HG03460 (cell line): Measurements from ENCODE around the gene IQCM.

Experiments
- ATAC-seq: cut with Tn5 transposase; IDR thresholded peaks from one replicate; pipeline ENCODE4 v1.9.1; 2021; ENCODE audit not compliant: unreplicated experiment

The IQCM gene, protein sequence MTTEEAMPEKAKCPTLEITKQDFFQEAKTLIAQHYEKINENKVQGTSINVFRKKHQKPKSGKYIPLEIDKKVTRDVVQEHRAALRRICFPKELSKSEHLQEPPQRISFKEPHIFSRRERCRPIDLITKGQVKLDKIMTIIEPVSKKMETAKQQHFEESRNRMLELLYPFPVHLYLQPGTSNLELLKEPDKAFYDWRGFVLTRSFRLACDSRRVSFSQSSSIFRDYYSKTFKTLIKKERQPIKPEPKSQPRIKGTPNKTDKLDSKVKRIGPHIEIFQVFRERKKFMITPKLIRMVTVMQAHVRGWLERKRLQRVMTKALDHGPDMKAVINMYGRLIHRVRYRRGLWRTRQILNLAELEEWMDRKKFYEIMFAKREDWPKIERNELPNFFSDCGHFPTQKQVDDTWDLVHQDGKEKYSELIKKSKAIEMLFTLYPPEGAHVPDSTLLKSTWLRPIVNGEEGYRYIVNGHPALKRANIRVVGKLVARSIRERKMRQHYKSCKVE

DNA sequence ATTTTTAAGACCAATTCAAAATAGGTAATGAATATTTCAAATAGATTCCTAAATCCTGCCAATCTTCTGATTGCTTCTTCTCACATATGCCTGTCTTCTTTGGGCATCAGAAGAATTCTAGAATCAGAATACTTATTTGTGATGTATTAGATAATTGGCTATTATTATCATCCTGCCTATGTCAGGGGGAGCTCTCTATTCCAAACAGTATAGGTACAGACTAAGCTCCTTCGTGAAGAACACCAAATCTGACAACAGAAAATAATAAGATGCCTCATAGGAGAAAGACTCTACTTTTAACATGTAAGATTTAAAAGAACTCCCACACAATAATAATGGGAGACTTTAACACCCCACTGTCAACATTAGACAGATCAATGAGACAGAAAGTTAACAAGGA lies at the start of gene IQCM:
TSS of gene IQCM (minus strand) at position 101 of the 400 bp plus-strand sequence. CDS start 73,152 bp downstream, outside the sequence.
- ATAC-seq, result no peak

DNA sequence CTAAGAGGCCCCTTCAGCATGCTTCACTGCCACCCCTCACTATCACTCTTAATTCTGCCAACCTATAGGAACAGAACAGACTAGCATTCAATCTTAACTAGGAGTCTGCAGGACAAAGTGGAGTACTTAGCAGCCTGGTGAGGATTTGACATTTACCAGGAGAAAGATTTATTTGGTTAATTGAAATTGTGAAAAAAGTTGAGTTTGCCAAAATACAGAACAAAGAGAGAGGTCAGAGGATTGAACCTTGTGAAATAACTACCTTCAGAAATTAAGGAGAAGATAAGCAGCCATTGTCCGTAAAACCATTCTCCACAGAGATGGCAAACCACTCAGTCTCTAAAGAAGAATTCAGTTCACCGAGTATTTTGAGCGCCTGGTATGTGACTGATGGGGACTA lies 41.8 kb upstream of the IQCM start:
- no peak for ATAC-seq

DNA sequence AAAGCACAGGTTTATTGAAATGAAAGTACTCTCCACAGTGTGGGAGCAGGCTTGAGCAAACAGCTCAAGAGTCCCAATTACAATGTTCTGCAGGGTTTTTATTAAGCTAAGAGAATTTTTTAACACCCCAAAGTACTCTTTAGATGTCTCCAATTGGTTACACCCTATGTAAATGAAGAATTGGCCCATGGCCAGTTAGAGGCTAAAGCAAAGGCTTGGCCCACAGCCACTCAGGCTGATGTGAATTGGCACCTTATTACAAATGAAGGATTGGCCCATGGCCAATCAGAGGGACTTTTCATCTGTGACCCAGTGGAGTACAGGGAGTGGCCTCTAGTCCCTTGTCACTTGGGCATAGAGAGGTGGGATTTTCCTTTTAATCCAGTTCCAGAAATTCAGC lies 30.1 kb upstream of the IQCM start:
- ATAC-seq, result no peak

DNA sequence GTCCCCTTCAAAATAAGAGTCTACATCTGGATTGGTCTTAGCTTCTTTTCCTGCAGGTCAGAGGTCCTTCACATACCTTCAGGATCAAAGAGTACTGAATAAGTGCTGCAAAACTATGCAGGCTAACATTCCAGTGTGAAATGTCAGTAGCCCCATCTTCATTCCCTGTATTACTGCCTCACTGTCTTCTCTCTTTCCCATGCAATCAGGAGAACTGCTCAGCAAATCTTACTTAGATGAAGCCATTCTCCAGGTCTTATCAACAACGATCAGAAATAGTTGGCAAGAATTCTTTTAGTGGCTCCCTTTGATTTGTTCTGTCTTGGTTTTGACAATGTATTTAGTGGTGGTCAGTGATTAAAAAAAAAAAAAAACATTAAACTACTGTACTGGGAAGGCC lies 26.0 kb upstream of the IQCM start:
- no peak for ATAC-seq

DNA sequence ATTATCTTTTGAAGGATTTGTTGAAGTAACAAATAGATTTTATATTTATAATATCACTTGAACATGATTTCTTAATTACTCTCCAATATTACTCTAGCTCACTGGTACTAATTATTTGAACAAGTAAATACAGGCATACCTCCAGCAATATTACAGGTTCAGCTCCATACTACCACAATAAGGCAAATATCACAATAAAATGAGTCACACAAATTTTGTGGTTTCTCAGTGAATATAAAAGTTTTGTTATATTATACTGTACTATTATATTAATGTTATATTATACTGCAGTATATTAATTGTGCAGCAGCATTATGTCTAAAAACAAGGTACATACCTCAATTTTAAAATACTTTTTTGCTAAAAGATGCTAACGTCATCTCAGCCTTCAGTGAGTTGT lies 22.4 kb upstream of the IQCM start:
- ATAC-seq, result no peak

DNA sequence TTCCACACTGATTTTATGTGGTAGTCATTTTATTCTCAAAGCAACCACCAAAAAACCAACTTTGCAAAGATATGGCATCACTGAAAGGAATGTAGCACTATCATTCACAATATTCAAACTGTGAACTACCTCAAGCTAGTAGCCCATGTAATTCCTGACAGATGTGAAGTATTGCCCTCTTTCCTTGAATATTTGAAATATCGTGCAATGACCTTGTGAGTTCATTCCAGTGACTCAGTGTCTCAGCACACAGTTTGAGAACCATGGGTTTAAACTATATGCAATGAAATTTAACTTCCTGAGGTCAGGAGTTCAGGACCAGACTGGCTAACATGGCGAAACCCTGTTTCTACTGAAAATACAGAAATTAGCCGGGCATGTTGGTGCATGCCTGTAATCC lies 20.9 kb upstream of the IQCM start:
- no peak for ATAC-seq

DNA sequence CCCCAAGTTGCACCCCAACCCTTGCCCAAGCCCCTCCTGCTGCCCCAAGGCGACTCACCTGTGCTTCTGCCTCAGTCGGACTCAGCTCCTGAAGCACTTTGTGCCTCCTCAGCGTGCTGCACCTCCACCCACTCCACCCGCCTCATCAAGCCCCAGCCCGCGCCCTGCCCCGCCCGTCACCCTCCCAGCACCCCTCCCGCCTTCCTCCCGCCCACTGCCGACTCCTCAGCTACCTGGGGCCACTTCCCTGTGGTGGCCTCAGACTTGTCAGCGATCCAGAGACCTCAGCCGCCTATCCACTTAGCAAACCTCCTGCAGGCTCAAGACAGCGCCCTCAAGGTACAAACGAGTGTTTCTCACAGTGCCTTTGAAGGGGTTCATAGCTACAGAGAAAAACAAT lies 19.6 kb upstream of the IQCM start:
- no peak for ATAC-seq

DNA sequence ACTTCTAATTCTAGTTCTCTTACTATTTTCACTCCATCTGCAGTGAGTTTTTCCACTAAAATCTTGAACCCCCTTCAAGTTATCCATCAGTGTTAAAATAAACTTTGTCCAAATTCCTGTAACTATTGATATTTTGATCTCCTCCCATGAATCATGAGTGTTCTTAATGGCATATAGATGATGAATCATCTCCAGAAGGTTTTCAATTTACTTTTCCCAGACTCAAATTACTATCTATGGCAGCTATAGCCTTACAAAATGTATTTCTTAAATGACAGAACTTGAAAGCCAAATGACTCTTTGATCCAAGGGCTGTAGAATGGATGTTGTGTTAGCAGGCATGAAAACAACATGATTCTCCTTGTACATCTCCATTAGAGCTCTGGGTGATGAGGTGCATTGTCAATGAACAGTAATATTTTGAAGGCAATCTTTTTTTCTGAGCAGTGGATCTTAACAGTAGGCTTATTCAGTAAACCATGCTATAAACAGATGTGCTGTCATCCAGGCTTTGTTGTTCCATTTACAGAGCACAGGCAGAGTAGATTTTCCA lies 16.1 kb upstream of the IQCM start:
- no peak for ATAC-seq

DNA sequence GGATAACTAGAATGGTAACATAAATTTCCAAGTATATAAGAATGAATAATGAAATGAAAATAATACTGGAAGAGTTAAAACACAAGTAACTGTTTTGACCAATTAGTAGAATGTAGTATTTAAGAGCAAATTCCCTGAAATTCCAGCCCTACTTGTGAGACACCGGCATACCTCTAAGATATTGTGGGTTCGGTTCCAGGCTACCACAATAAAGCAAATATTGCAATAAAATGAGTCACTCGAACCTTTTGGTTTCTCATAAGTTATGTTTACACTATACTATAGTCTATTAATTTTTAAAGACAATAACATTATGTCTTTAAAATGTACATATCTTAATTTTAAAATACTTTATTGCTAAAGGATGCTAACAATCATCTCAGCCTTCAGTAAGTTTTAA lies 15.2 kb upstream of the IQCM start:
- ATAC-seq, result no peak

DNA sequence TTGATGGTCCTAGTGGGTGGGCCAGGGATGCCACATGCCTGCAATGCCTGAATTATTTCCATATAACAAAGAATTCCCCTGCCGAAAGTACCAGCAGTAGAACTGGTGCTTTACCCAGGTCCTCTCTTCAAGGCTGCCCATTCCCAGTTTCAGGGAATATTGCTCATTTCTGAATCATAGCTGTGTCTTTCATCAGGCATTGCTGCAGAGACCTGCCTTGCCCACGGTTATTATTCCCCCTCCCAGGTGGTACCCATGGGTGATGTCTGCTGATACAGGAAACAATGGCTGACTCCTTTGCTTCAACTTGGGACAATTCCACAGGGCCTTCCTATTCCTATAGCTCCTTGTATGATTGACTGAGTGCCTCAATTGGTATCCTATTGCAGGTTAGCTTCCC lies 9.7 kb upstream of the IQCM start:
- ATAC-seq, result no peak

DNA sequence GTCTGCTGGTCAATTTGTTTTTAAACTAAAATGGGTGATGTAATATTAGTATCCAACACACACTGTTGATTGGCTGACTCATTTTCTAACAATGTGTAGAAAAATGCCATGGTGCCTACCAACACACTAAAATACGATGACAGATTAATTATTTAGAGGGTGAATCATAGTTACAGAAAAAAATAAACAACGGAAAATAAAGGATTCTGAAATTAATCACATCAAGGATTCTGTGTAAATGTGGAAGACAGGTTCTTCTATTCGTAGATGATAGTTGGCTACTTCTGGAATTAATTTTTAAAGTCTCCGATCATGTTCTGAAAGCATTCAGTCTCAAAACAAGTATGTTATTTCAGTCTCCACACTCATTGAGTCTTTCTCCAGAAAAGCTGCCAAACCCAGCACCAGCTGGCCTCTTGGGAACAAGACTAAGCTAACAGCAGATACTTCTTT lies 8.2 kb upstream of the IQCM start:
- ATAC-seq, result no peak

DNA sequence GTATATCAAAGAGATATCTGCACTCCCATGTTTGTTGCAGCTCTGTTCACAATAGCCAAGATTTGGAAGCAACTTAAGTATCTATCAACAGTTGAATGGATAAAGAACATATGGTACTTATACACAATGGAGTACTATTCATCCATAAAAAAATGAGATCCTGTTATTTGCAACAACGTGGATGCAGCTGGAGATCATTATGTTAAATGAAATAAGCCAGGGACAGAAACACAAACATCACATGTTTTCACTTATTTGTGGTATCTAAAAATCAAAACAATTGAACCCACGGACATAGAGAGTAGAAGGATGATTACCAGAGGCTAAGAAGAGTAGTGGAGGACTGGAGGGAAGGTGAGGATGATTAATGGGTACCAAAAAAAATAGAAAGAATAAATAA lies 14.2 kb downstream of the IQCM start:
- no peak for ATAC-seq

DNA sequence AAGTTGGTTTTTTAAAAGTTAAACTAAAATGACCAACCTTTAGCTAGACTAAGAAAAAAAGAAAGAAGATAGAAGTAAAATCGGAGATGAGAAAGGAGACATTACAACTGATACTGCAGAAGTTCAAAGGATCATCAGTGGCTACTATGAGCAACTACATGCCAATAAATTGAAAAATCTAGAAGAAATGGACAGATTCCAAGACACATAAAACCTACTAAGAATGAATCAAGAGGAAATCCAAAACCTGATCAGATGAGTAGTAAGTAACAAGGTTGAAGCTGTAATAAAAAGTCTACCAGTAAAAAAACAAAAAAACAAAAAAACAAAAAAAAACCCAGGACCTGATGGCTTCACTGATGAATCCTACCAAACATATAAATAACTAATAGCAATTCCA lies 16.1 kb downstream of the IQCM start:
- no peak for ATAC-seq

DNA sequence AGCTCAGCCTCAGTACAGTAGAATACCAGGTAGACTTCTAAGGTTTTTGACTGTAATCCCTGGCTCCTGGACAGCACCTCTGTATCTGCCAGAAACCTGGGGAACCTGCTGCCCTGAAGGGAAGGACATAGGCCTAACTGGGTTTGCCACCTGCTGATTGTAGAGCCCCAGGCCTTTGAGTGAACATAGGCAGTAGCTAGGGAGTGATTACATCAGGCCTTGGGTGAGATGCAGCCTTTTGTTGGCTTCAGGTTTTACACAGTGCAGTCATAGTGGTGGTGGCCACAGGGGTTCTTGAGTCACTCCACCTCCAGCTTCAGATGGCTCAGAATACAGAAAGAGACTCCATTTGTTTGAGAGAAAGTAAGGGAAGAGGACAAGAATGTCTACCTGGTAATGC lies 19.3 kb downstream of the IQCM start:
- ATAC-seq, result no peak

DNA sequence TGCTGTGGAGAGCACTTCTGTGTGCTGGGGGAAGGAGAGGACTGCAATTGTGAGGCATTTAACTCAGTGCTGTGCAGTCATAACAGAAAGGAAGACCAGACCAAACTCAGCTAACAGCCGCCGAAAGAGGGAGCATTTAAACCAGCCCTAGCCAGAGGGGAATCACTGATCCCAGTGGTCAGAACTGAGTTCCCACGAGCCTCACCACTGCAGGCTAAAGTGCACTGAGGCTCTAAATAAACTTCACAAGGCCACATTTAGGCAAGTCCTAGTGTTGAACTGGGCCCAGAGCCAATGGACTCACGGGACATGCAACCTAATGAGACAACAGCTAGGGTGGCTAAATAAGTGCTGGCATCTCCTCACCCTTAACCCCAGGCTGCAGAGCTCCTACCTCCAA lies 20.4 kb downstream of the IQCM start:
- no peak for ATAC-seq

DNA sequence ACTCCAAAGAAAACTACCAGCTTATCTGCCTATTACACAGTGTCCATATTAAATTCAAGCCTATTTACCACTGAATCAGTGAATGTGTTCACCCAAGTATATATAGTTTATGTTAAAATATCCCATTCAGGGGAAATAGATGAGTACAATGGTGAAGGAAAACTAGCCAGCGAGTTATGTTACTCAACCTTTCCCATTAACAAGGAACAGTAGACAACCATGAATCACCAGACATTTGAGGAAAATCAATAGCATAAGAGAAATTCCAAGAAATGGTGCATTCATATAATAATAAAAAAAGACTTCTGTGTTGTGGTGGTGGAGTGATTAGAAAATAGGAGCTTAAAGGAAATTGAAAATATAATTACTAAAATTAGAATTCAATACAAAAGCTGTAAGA lies 21.3 kb downstream of the IQCM start:
- ATAC-seq, result no peak

DNA sequence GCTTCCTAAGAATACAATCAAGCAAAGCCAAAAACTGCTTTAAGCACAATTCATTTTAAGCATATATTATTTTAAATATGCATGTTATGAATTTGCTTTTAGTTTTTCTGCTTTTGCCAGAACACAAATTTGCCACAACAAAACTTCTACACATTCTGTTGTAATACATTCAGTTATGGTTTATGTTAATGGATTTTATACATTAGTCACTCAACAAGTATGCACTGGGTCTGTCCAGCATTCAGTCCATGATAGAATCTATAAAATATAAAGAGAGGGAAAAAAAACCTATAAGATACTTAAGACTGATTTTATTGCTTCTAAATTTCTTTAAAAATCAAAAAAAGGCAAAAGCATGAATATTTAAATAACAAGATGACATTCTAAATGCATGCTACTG lies 22.2 kb downstream of the IQCM start:
- ATAC-seq, result no peak

DNA sequence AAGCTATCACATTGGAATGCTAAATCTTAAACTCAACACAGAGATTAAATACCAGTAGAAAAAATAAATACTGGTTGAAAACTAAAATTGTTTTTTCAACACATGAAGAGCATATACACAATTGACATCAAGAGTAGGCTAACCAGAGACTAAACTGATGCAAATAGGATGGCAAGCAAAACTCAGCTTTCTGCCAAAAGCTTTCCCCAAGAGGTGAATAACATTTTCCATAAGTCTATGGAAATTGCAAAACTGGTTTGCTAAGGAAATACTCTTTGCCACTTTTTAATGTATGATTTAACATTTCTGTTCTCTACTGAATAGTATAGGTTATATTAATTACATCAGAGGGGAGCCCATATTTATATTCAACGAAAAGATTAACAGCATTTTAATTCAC lies 23.8 kb downstream of the IQCM start:
- no peak for ATAC-seq

DNA sequence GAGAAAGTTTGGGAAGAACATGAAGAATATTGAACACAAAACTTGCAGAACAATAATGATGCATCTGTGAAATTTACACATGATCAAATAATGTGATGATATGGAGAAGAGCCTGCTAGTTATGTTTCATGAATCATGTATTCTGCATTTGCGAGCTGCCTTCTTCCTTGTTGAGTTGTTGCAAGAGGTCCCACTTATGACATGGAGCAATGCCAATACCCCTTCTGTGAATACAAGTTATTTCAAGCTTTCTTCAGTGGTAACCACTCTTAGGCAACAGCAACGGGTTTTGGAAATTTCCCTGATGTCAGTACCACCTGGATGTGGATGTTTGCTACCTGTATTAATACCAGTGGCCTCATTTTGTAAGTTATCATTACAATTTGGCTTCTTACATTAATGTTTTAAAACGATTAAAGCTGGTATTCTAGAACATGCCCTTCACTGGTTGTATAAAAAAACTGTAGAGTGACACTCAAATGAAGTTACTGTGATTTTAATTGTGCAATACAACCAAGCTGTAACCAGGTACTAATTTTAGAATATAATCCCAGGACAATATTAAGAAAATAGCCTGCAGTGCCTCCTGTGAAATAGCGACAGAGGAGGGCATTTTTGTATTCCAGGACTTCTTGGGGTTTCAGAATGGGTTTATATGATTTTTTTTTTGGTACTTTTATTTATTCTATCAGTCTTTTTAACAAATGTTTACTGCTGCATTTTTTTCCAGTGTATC lies 25.3 kb downstream of the IQCM start:
- no peak for ATAC-seq

DNA sequence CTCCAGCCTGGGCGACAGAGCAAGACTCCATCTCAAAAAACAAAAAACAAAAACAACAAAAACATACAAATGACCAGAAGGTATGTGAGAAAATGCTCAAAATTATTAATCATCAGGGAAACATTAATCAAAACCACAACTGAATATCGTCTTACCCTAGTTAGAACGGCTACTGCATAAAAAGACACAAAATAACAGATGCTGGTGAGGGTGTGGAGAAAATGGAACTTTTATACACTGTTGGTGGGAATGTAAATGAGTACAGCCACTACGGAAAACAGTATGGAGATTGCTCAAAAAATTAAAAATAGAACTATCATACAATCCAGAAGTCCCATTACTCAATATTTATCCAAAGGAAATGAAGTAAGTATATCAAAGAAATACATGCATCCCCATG lies 27.3 kb downstream of the IQCM start:
- no peak for ATAC-seq

DNA sequence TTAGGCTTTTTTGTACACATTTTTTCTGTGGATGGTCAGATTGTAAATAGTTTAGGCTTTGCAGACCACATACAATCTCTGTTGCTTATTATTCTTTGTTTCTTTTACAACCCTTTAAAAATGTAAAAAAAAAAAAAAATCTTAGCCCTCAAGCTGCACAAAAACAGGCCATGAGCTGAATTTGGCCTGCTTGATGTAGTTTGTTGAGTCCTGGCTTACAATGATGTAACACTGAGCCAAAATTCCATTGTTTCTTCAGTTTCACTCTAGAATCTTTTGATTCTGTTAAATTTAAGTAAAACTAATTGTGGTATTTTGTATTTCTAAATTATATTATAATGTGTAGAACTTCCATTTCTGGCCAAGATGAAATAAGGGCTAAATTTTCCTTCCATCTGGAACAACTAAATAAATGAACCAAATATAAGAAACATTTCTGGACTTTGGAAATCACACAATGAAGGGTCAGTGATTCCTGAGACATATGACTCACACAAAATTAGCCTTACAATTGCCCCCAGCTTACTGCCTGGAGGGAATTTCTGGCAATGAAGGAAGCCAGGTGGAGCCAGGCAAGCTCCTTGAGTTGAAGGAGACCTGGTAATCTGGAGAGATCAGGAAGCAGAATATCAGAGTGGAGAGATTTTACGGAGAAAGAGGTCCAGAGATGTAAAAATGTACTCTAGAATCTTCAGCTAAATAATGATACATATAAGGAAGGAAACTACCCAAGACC lies 29.8 kb downstream of the IQCM start:
- ATAC-seq, result no peak
